ENCODE measurements around the gene MAX.
"Not testable (repeated sequence)": the region's sequence is repeated elsewhere in the genome, so short reads cannot be mapped to it uniquely, and the experiment has no call there.

MAX gene

GRCh38 chr14:65104791-65105190, 2.5 kb upstream of the MAX start:
- no peak for DNase-seq (ENCODE audit: low read depth in 3 of 3)

- no peak for DNase-seq (ENCODE audit: low read depth in 3 of 3)
Measured at GRCh38 chr14:65103150-65103760, 938 bp upstream of the MAX start.

- DNase-seq (ENCODE audit: low read depth in 3 of 3): peak in 2 of 3 experiments; percentile 5 to 22
Measured at GRCh38 chr14:65101631-65102440, 481 bp downstream of the MAX start.

- no peak for DNase-seq (ENCODE audit: low read depth in 3 of 3)
Measured at GRCh38 chr14:65100922-65101541, 1.3 kb downstream of the MAX start.

- no peak for DNase-seq (ENCODE audit: low read depth in 3 of 3)
Measured at GRCh38 chr14:65098586-65098985, 3.7 kb downstream of the MAX start.

GRCh38 chr14:65096323-65097089, 5.8 kb downstream of the MAX start:
- DNase-seq (ENCODE audit: low read depth in 3 of 3): peak in 1 of 3 experiments; percentile 14

- no peak for DNase-seq (ENCODE audit: low read depth in 3 of 3)
Measured at GRCh38 chr14:65095633-65096205, 6.6 kb downstream of the MAX start.

- no peak for DNase-seq (ENCODE audit: low read depth in 3 of 3)
Measured at GRCh38 chr14:65092349-65092748, 10.0 kb downstream of the MAX start.

GRCh38 chr14:65087835-65088234, 14.5 kb downstream of the MAX start:
- DNase-seq (ENCODE audit: low read depth in 3 of 3): not testable (repeated sequence)

- DNase-seq (ENCODE audit: low read depth in 3 of 3): not testable (repeated sequence)
Measured at GRCh38 chr14:65086686-65087085, 15.6 kb downstream of the MAX start.

- no peak for DNase-seq (ENCODE audit: low read depth in 3 of 3)
Measured at GRCh38 chr14:65084554-65085505, 17.5 kb downstream of the MAX start.

GRCh38 chr14:65082930-65083329, 19.4 kb downstream of the MAX start:
- no peak for DNase-seq (ENCODE audit: low read depth in 3 of 3)

GRCh38 chr14:65080960-65081747, 21.2 kb downstream of the MAX start:
- no peak for DNase-seq (ENCODE audit: low read depth in 3 of 3)

GRCh38 chr14:65079768-65080167, 22.5 kb downstream of the MAX start:
- no peak for DNase-seq (ENCODE audit: low read depth in 3 of 3)

- no peak for DNase-seq (ENCODE audit: low read depth in 3 of 3)
Measured at GRCh38 chr14:65079201-65079600, 23.1 kb downstream of the MAX start.

- DNase-seq (ENCODE audit: low read depth in 3 of 3): no peak
Measured at GRCh38 chr14:65077318-65077717, 25.0 kb downstream of the MAX start.

GRCh38 chr14:65075628-65076325, 26.5 kb downstream of the MAX start:
- no peak for DNase-seq (ENCODE audit: low read depth in 3 of 3)

- DNase-seq (ENCODE audit: low read depth in 3 of 3): no peak
Measured at GRCh38 chr14:65074449-65075150, 27.7 kb downstream of the MAX start.
